ENCODE measurements around the gene CFAP65.

The CFAP65 gene

GRCh38 chr2:218961651-218962570, 79.4 kb downstream of the CFAP65 start:
- peak; percentile 63 for DNase-seq

GRCh38 chr2:218961229-218961628, 80.1 kb downstream of the CFAP65 start:
- no peak for DNase-seq

- peak; percentile 51 for DNase-seq
These were observed 80.8 kb downstream of the CFAP65 start for GRCh38 chr2:218960309-218961165.

- DNase-seq, result no peak
These were observed 81.5 kb downstream of the CFAP65 start for GRCh38 chr2:218959761-218960308.

GRCh38 chr2:218959141-218959731, 82.1 kb downstream of the CFAP65 start, which contains the start of gene CDK5R2:
TSS of gene CDK5R2 (plus strand) at chr2:218959666. CDS start at chr2:218959821, 155 bp downstream.
- peak; percentile 96 for DNase-seq

- DNase-seq, result no peak
These were observed 83.0 kb downstream of the CFAP65 start for GRCh38 chr2:218958276-218958675.

- DNase-seq, result no peak
These were observed 83.6 kb downstream of the CFAP65 start for GRCh38 chr2:218957671-218958070.

GRCh38 chr2:218956039-218956438, 85.3 kb downstream of the CFAP65 start:
- no peak for DNase-seq

GRCh38 chr2:218954541-218955300, 86.6 kb downstream of the CFAP65 start:
- DNase-seq, result no peak

- no peak for DNase-seq
These were observed 87.9 kb downstream of the CFAP65 start for GRCh38 chr2:218953366-218953954.

All from COR-L47 (cell line).